B cell (primary cell): Measurements from ENCODE around the gene C15orf39.
"Not testable (repeated sequence)": the region's sequence is repeated elsewhere in the genome, so short reads cannot be mapped to it uniquely, and the experiment has no call there.

Source experiments
- CTCF ChIP-seq: fragments of 200-600 bp; IDR thresholded peaks from one replicate; pipeline ENCODE4 v1.8.0; 2022; ENCODE audit warnings: antibody characterized with exemption, mild to moderate bottlenecking
- EZH2 ChIP-seq: IDR thresholded peaks from 2 replicates; pipeline ENCODE4 v1.6.1; 2012; ENCODE audit warnings: borderline replicate concordance, low read depth, mild to moderate bottlenecking, moderate library complexity, low read length; ENCODE audit not compliant: insufficient read depth, poor library complexity, severe bottlenecking

GRCh38 chr15:75258034-75258433, 56.4 kb downstream of the C15orf39 start, which contains the start of gene GOLGA6C:
- TF ChIP-seq CTCF, EZH2: not testable (repeated sequence)
